COLO668 (cell line): ENCODE measurements around the gene LRRC49.
"Not testable (repeated sequence)": the region's sequence is repeated elsewhere in the genome, so short reads cannot be mapped to it uniquely, and the experiment has no call there.

Source experiments
- DNase-seq: peaks from one replicate; lab custom pipeline; 2025; ENCODE audit not compliant: unreplicated experiment; lab: John Stamatoyannopoulos, UW

The LRRC49 gene

GRCh38 chr15:70892002-70892911 is at the start of gene LRRC49, which contains the start of gene THAP10:
Gene LRRC49 (plus strand): TSS chr15:70892826. CDS start chr15:70892895, 69 bp downstream.
Gene THAP10 (minus strand): TSS chr15:70892433. CDS start chr15:70892272, 161 bp downstream.
- DNase-seq = peak; percentile 93

- no peak for DNase-seq
These were observed 46.8 kb upstream of the LRRC49 start for GRCh38 chr15:70845602-70846360.

GRCh38 chr15:70851889-70852288 is 40.7 kb upstream of the LRRC49 start:
- no peak for DNase-seq

GRCh38 chr15:70852501-70853317 is 39.9 kb upstream of the LRRC49 start:
- DNase-seq = no peak

GRCh38 chr15:70853318-70853972 is 39.2 kb upstream of the LRRC49 start:
- peak; percentile 66 for DNase-seq

- DNase-seq = peak; percentile 66
These were observed 38.5 kb upstream of the LRRC49 start, which contains the start of gene LARP6 for GRCh38 chr15:70853973-70854665. Gene LARP6 (minus strand): TSS chr15:70854157. CDS start chr15:70854088, 69 bp downstream.

- no peak for DNase-seq
These were observed 38.0 kb upstream of the LRRC49 start for GRCh38 chr15:70854666-70854976.

GRCh38 chr15:70855764-70856163 is 36.9 kb upstream of the LRRC49 start:
- no peak for DNase-seq

GRCh38 chr15:70856177-70856883 is 36.3 kb upstream of the LRRC49 start:
- DNase-seq = no peak

GRCh38 chr15:70856884-70857561 is 35.6 kb upstream of the LRRC49 start:
- no peak for DNase-seq

- DNase-seq = no peak
These were observed 34.9 kb upstream of the LRRC49 start for GRCh38 chr15:70857562-70858285.

GRCh38 chr15:70858614-70859321 is 33.9 kb upstream of the LRRC49 start:
- DNase-seq = not testable (repeated sequence)

- no peak for DNase-seq
These were observed 33.2 kb upstream of the LRRC49 start for GRCh38 chr15:70859322-70859908.

- DNase-seq = no peak
These were observed 32.6 kb upstream of the LRRC49 start for GRCh38 chr15:70859998-70860397.

GRCh38 chr15:70863450-70864218 is 29.0 kb upstream of the LRRC49 start:
- DNase-seq = no peak

GRCh38 chr15:70866982-70867641 is 25.5 kb upstream of the LRRC49 start:
- no peak for DNase-seq
